H1 (cell line): ENCODE data around the gene FHAD1. TPM values are rescaled to one million over a fixed set of nuclear protein-coding genes. Genes with fewer than 3 reads are reported as not detected.

Experiments used
- CTCF ChIA-PET: fragments of 300-600 bp; sonication (Branson Sonifier 250); formaldehyde crosslinking; loops from one replicate; lab custom pipeline; 2021; ENCODE audit not compliant: partially characterized antibody; lab: Charles Lee
- POLR2A ChIA-PET: fragments of 300-600 bp; sonication (Branson Sonifier 250); formaldehyde crosslinking; loops from one replicate; lab custom pipeline; 2021; ENCODE audit warnings: inconsistent platforms; ENCODE audit not compliant: partially characterized antibody; lab: Charles Lee
- DNase-seq, 2 experiments: peaks; one replicate each; pipeline versions ENCODE4 v3.0.0 to v3.0.0-alpha.2; 2010 to 2022; ENCODE audit warnings: low spot score in 2 of 2, low read depth in 1 of 2, mixed read lengths in 1 of 2
- FAIRE-seq: peaks from 2 replicates; lab custom pipeline; 2011; peaks lifted over from hg19 to GRCh38; lab: Jason Lieb, UNC
- H2AFZ ChIP-seq: 2 replicates; pipeline ENCODE4 v1.8.1; 2012; ENCODE audit warnings: low read length, inconsistent platforms
- H2AK5ac ChIP-seq: 2 replicates; pipeline ENCODE4 v1.6.1; 2013; ENCODE audit warnings: low read depth, low read length
- H2BK120ac ChIP-seq: replicated peaks from 2 replicates; pipeline ENCODE3; 2013; ENCODE audit warnings: low read depth, low read length, inconsistent platforms
- H2BK12ac ChIP-seq: 2 replicates; pipeline ENCODE4 v1.6.1; 2013; ENCODE audit warnings: low read depth, low read length
- H2BK15ac ChIP-seq: 2 replicates; pipeline ENCODE4 v1.6.1; 2013; ENCODE audit warnings: low read length
- H2BK20ac ChIP-seq: 2 replicates; pipeline ENCODE4 v1.6.1; 2013; ENCODE audit warnings: low read length
- H2BK5ac ChIP-seq: 2 replicates; pipeline ENCODE4 v1.6.1; 2013; ENCODE audit warnings: low read depth, low read length
- H3K14ac ChIP-seq: 2 replicates; pipeline ENCODE4 v1.6.1; 2013; ENCODE audit warnings: inconsistent platforms; ENCODE audit not compliant: insufficient read length
- H3K18ac ChIP-seq: 2 replicates; pipeline ENCODE4 v1.6.1; 2013; ENCODE audit warnings: low read length; ENCODE audit errors: extremely low read depth
- H3K23ac ChIP-seq: 2 replicates; pipeline ENCODE4 v1.6.1; 2013; ENCODE audit warnings: inconsistent platforms; ENCODE audit not compliant: insufficient read length
- H3K23me2 ChIP-seq: 2 replicates; pipeline ENCODE4 v1.6.1; 2013; ENCODE audit warnings: low read depth, low read length
- H3K27ac ChIP-seq: 2 replicates; pipeline ENCODE4 v1.6.1; 2011; ENCODE audit warnings: low read depth, low read length, inconsistent platforms
- H3K27me3 ChIP-seq, 4 experiments: replicated peaks in 1 of 4; 1 replicate in 1 of 4; 2 replicates in 3 of 4; pipeline versions ENCODE4 v1.6.1 to v1.8.1; 2011 to 2013; ENCODE audit warnings: low read length in 3 of 4, mild to moderate bottlenecking in 3 of 4, inconsistent platforms in 2 of 4, mixed read lengths in 2 of 4, moderate library complexity in 1 of 4; ENCODE audit not compliant: control insufficient read depth in 3 of 4, insufficient read depth in 3 of 4; ENCODE audit errors: extremely low read depth in 1 of 4
- H3K36me3 ChIP-seq, 4 experiments: 2 replicates each; pipeline versions ENCODE4 v1.6.1 to v1.8.1; 2011 to 2013; ENCODE audit warnings: mild to moderate bottlenecking in 4 of 4, low read length in 3 of 4, moderate library complexity in 2 of 4, control low read depth in 1 of 4, inconsistent platforms in 1 of 4; ENCODE audit not compliant: insufficient read depth in 4 of 4, control insufficient read depth in 2 of 4
- H3K4ac ChIP-seq: replicated peaks from 2 replicates; pipeline ENCODE3; 2013; ENCODE audit warnings: low read length, low read depth, mixed read lengths, inconsistent platforms; ENCODE audit not compliant: insufficient read length
- H3K4me1 ChIP-seq, 4 experiments: replicated peaks in 1 of 4; 1 replicate in 1 of 4; 2 replicates in 3 of 4; pipeline versions ENCODE4 v1.6.1 to v1.8.1; 2011 to 2013; ENCODE audit warnings: low read length in 3 of 4, inconsistent platforms in 2 of 4, mixed read lengths in 1 of 4; ENCODE audit not compliant: insufficient read depth in 4 of 4, control insufficient read depth in 3 of 4
- H3K4me2 ChIP-seq, 2 experiments: 2 replicates each; pipeline versions ENCODE4 v1.6.1 to v1.8.1; 2011 to 2013; ENCODE audit warnings: low read depth in 2 of 2, low read length in 2 of 2, control low read depth in 1 of 2, inconsistent platforms in 1 of 2, mild to moderate bottlenecking in 1 of 2; ENCODE audit not compliant: insufficient read depth in 1 of 2
- H3K4me3 ChIP-seq, 4 experiments: fragments of 200-600, 300-600 bp in 1 of 4; sonication (generic), shearing (Covaris generic), sonication (Bioruptor Twin) in 1 of 4; 2 replicates each; pipeline versions ENCODE4 v1.5.1 to v1.8.1; 2011 to 2016; ENCODE audit warnings: low read length in 4 of 4, low read depth in 3 of 4, control low read depth in 2 of 4, inconsistent platforms in 2 of 4, mild to moderate bottlenecking in 2 of 4, mixed read lengths in 1 of 4, moderate library complexity in 1 of 4; ENCODE audit not compliant: insufficient read depth in 2 of 4; ENCODE audit errors: extremely low read depth in 1 of 4
- H3K56ac ChIP-seq: replicated peaks from 2 replicates; pipeline ENCODE3; 2013; ENCODE audit warnings: low read depth, mild to moderate bottlenecking, mixed read lengths, low read length, inconsistent platforms; ENCODE audit not compliant: insufficient read length
- H3K79me1 ChIP-seq: 2 replicates; pipeline ENCODE4 v1.6.1; 2013; ENCODE audit warnings: low read depth, low read length, control low read depth
- H3K79me2 ChIP-seq, 2 experiments: 2 replicates each; pipeline versions ENCODE4 v1.6.1 to v1.8.1; 2012 to 2013; ENCODE audit warnings: low read length in 2 of 2, mild to moderate bottlenecking in 2 of 2, inconsistent platforms in 1 of 2; ENCODE audit not compliant: insufficient read depth in 2 of 2, control insufficient read depth in 1 of 2
- H3K9ac ChIP-seq, 4 experiments: replicated peaks in 1 of 4; 1 replicate in 1 of 4; 2 replicates in 3 of 4; pipeline versions ENCODE4 v1.6.1 to v1.8.1; 2011 to 2013; ENCODE audit warnings: low read depth in 3 of 4, low read length in 3 of 4, control low read depth in 2 of 4, mild to moderate bottlenecking in 2 of 4, moderate library complexity in 2 of 4, inconsistent platforms in 1 of 4; ENCODE audit errors: extremely low read depth in 1 of 4
- H3K9me3 ChIP-seq, 2 experiments: 2 replicates each; pipeline versions ENCODE4 v1.6.1 to v1.8.1; 2012 to 2013; ENCODE audit warnings: mild to moderate bottlenecking in 2 of 2, moderate library complexity in 2 of 2, control low read depth in 1 of 2, inconsistent platforms in 1 of 2, low read depth in 1 of 2, low read length in 1 of 2, mixed read lengths in 1 of 2; ENCODE audit not compliant: insufficient read depth in 2 of 2
- H4K20me1 ChIP-seq, 2 experiments: replicated peaks in 1 of 2; 2 replicates each; pipeline versions ENCODE3 to v1.8.1; 2011 to 2013; ENCODE audit warnings: inconsistent platforms in 2 of 2, low read length in 2 of 2, mild to moderate bottlenecking in 1 of 2; ENCODE audit not compliant: insufficient read depth in 2 of 2, control insufficient read depth in 1 of 2
- H4K5ac ChIP-seq: 2 replicates; pipeline ENCODE4 v1.6.1; 2013; ENCODE audit warnings: low read length, low read depth, mixed read lengths, inconsistent platforms; ENCODE audit not compliant: insufficient read length
- H4K8ac ChIP-seq: 2 replicates; pipeline ENCODE4 v1.8.0; 2013; ENCODE audit warnings: mild to moderate bottlenecking, moderate library complexity, low read length, inconsistent platforms; ENCODE audit not compliant: insufficient read depth; ENCODE audit errors: extremely low read depth
- H4K91ac ChIP-seq: replicated peaks from 2 replicates; pipeline ENCODE3; 2013; ENCODE audit warnings: low read length, mixed read lengths, inconsistent platforms; ENCODE audit not compliant: insufficient read length
- BACH1 ChIP-seq: IDR thresholded peaks from 2 replicates; pipeline ENCODE4 v1.6.1; 2012; ENCODE audit warnings: low read length, improper control_type of control experiment
- CTBP2 ChIP-seq: IDR thresholded peaks from 2 replicates; pipeline ENCODE4 v1.7.0; 2011; ENCODE audit warnings: borderline replicate concordance, mild to moderate bottlenecking, moderate library complexity, mixed read lengths, low read length; ENCODE audit not compliant: insufficient read depth, insufficient read length
- GTF2F1 ChIP-seq: IDR thresholded peaks from 2 replicates; pipeline ENCODE4 v1.6.1; 2012; ENCODE audit warnings: low read depth, low read length, improper control_type of control experiment, borderline replicate concordance
- RAD21 ChIP-seq, 2 experiments: IDR thresholded peaks in 1 of 2; conservative IDR thresholded peaks in 1 of 2; 2 replicates each; pipeline ENCODE4 v1.6.1; 2011; ENCODE audit warnings: low read depth in 2 of 2, low read length in 2 of 2, improper control_type of control experiment in 1 of 2, inconsistent platforms in 1 of 2, mild to moderate bottlenecking in 1 of 2, moderate library complexity in 1 of 2
- SIRT6 ChIP-seq: IDR thresholded peaks from one replicate; pipeline ENCODE4 v1.7.1; 2012; ENCODE audit warnings: low read length, inconsistent platforms
- SP1 ChIP-seq: IDR thresholded peaks from 2 replicates; pipeline ENCODE4 v1.6.1; 2011; ENCODE audit warnings: low read depth, low read length
- WGBS, 2 experiments: shearing (Covaris generic) in 1 of 2; methylation state at CpG; one replicate each; pipeline versions ENCODE4 v1.1.6 to v1.1.7; 2013 to 2015; ENCODE audit warnings: low lambda C conversion rate in 2 of 2, mixed read lengths in 2 of 2, inconsistent platforms in 1 of 2, low coverage in 1 of 2, missing lambda C conversion rate in 1 of 2; ENCODE audit not compliant: insufficient replicate concordance in 2 of 2, insufficient coverage in 1 of 2, insufficient read length in 1 of 2; ENCODE audit errors: extremely low coverage in 1 of 2, missing lambda C conversion rate in 1 of 2; 5-methylcytosine and 5-hydroxymethylcytosine counted together
- polyA plus RNA-seq, 7 experiments: library from polyadenylated mRNA; depleted of rRNA in 3 of 7; stranded (reverse) in 5 of 7; unstranded in 2 of 7; fragments of >200 nt in 5 of 7; fragments of 200-250 nt in 2 of 7; gene quantifications; 1 replicate in 5 of 7; 2 replicates in 1 of 7; 4 replicates in 1 of 7; pipeline versions ENCODE4 v1.2.1 to v1.2.3, GENCODE V29; 2011 to 2013; ENCODE audit warnings: missing spikeins in 2 of 7, mixed read lengths in 2 of 7
- total RNA-seq: library from RNA; stranded (reverse); fragmentation: NEBNext Ultra II Directional; extraction: Animal tissue kit (Norgen Biotek cat#: 25700); gene quantifications from 2 replicates; pipeline ENCODE4 v1.2.1, GENCODE V29; 2021
- TF ChIP-seq, protein P1 (sequence below): IDR thresholded peaks from 2 replicates; pipeline ENCODE4 v1.6.1; 2012; ENCODE audit warnings: inconsistent platforms

The FHAD1 gene
- total and polyA plus RNA-seq, 2 of the 8 experiments (the other 6 are each of a cell fraction or from before 2014, with no cell fraction given), result 0.39 to 0.69 TPM

DNA sequence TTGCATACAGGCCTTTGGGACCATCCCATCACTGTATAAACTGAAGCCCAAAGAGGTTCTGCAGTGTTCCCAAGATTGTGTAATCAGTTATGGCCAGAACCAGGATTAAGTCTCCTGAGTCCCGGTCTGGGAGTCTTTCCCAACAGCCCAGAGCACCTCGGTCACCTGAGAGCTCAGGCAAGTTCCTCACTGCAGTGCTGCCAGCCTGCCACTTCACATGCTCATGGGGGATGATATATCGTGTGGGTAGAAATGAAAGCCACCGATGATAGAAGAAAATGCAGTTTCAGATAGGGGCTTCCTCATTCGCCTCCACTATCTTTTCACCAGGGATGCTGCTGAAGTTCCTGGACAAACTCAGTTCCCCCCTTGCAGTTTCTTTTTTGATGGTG is 30.4 kb downstream of the FHAD1 start:
- ChIA-PET CTCF (interaction anchor here (1.0 to 2.2 kb wide), 5 partner anchors 26 to 166 kb away, joined by 3 to 9 read pairs (median 3); no protein-coding TSS in a partner anchor), POLR2A (no interaction called here)
- H4K5ac ChIP-seq, result no peak overlapping the region
- no peak for TF ChIP-seq RAD21 (IDR thresholded peaks at IDR 0.05 in 1 of 2, conservative IDR thresholded peaks at IDR 0.05 in 1 of 2; ENCODE audit: low read depth in 2 of 2, low read length in 2 of 2)
- TF ChIP-seq, protein P1, sequence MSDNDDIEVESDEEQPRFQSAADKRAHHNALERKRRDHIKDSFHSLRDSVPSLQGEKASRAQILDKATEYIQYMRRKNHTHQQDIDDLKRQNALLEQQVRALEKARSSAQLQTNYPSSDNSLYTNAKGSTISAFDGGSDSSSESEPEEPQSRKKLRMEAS, result no peak
- no peak for TF ChIP-seq CTBP2
- TF ChIP-seq GTF2F1, result no peak
- no peak for TF ChIP-seq BACH1
- TF ChIP-seq SIRT6, result no peak
- TF ChIP-seq SP1, result no peak
- H2BK20ac ChIP-seq, result no peak overlapping the region
- H2BK12ac ChIP-seq, result no peak overlapping the region
- no peak overlapping the region for H3K18ac ChIP-seq
- H3K79me2 ChIP-seq, result no peaks in the 10 kb centered on the region
- H3K4me3 ChIP-seq, result no peak overlapping the region
- H3K36me3 ChIP-seq, result no peaks in the 10 kb centered on the region
- H3K27ac ChIP-seq, result no peak overlapping the region
- H3K9ac ChIP-seq, result no peak overlapping the region
- no peak overlapping the region for H3K4ac ChIP-seq
- DNase-seq (no peak), FAIRE-seq (no peak)
- no peak overlapping the region for H2BK120ac ChIP-seq
- H3K56ac ChIP-seq, result no peak overlapping the region
- H3K79me1 ChIP-seq, result no peaks in the 10 kb centered on the region
- no peaks in the 10 kb centered on the region for H3K23me2 ChIP-seq
- 94% methylated on average over 5 of the region's 5 CpGs; no CpG with 5 or more reads in 1 of the 2 experiments for WGBS, 2 experiments
- no peak overlapping the region for H3K23ac ChIP-seq
- H3K9me3 ChIP-seq, result no peaks in the 10 kb centered on the region
- H3K27me3 ChIP-seq, result no peaks in the 10 kb centered on the region
- H4K20me1 ChIP-seq, result no peaks in the 10 kb centered on the region
- no peak overlapping the region for H2AK5ac ChIP-seq
- no peak overlapping the region for H2AFZ ChIP-seq
- H3K4me2 ChIP-seq, result no peak overlapping the region
- no peak overlapping the region for H4K8ac ChIP-seq
- H4K91ac ChIP-seq, result no peak overlapping the region
- H3K14ac ChIP-seq, result no peak overlapping the region
- no peak overlapping the region for H2BK5ac ChIP-seq
- no peak overlapping the region for H2BK15ac ChIP-seq
- 0 out of 7 replicates have a peak, but pooled peaks cover 0 to 2% (median 0%) of the 10 kb centered on the region in 4 experiments for H3K4me1 ChIP-seq
